HepG2 (cell line): ENCODE results near the gene INO80B. TPM values are rescaled to one million over a fixed set of nuclear protein-coding genes. Genes with fewer than 3 reads are reported as not detected.

Source experiments
- AKAP8 ChIP-seq: sonication (generic); formaldehyde crosslinking; IDR thresholded peaks from 2 replicates; pipeline ENCODE4 v1.5.1; 2020; ENCODE audit warnings: mild to moderate bottlenecking, missing genetic modification reagents
- HES4 ChIP-seq: sonication (generic); formaldehyde crosslinking; IDR thresholded peaks from 2 replicates; pipeline ENCODE4 v1.9.0; 2021; ENCODE audit warnings: mild to moderate bottlenecking, missing genetic modification reagents, borderline replicate concordance
- HIVEP1 ChIP-seq: sonication (generic); formaldehyde crosslinking; IDR thresholded peaks from 2 replicates; pipeline ENCODE4 v1.4.0; 2020; ENCODE audit warnings: mild to moderate bottlenecking, missing genetic modification reagents
- JARID2 ChIP-seq: sonication (generic); formaldehyde crosslinking; IDR thresholded peaks from 2 replicates; pipeline ENCODE4 v1.8.1; 2023; ENCODE audit warnings: missing genetic modification reagents, inconsistent platforms; ENCODE audit not compliant: insufficient replicate concordance
- KDM5A ChIP-seq: fragments of 200-600 bp; sonication (generic); IDR thresholded peaks from 2 replicates; pipeline ENCODE4 v1.7.0; 2018; ENCODE audit warnings: antibody characterized with exemption, mild to moderate bottlenecking, low read length, borderline replicate concordance
- MBD4 ChIP-seq: IDR thresholded peaks from 2 replicates; pipeline ENCODE4 v1.6.1; 2012; ENCODE audit warnings: low read length, inconsistent platforms, borderline replicate concordance
- MEIS2 ChIP-seq: sonication (generic); formaldehyde crosslinking; IDR thresholded peaks from 2 replicates; pipeline ENCODE4 v1.9.0; 2021; ENCODE audit warnings: mild to moderate bottlenecking, missing genetic modification reagents
- MTA3 ChIP-seq: sonication (generic); formaldehyde crosslinking; IDR thresholded peaks from 2 replicates; pipeline ENCODE4 v1.4.0; 2020; ENCODE audit warnings: missing genetic modification reagents
- NFIB ChIP-seq: sonication (generic); formaldehyde crosslinking; IDR thresholded peaks from 2 replicates; pipeline ENCODE4 v1.9.0; 2021; ENCODE audit warnings: missing genetic modification reagents, mild to moderate bottlenecking, borderline replicate concordance
- NFKB2 ChIP-seq: sonication (generic); formaldehyde crosslinking; IDR thresholded peaks from 2 replicates; pipeline ENCODE4 v1.4.0; 2020; ENCODE audit warnings: missing genetic modification reagents, borderline replicate concordance
- RBM39 ChIP-seq: fragments of 200-400 bp; formaldehyde crosslinking; IDR thresholded peaks from one replicate; pipeline ENCODE4 v1.6.1; 2018; ENCODE audit warnings: antibody characterized with exemption, mild to moderate bottlenecking, low read depth, low read length; ENCODE audit not compliant: poor library complexity, severe bottlenecking
- ZNF180 ChIP-seq: sonication (generic); formaldehyde crosslinking; IDR thresholded peaks from 2 replicates; pipeline ENCODE4 v1.4.0; 2020; ENCODE audit warnings: low read depth, missing genetic modification reagents, borderline replicate concordance
- ZNF232 ChIP-seq: sonication (generic); formaldehyde crosslinking; IDR thresholded peaks from 2 replicates; pipeline ENCODE4 v1.4.0; 2020; ENCODE audit warnings: missing genetic modification reagents, borderline replicate concordance
- ZNF552 ChIP-seq: sonication (generic); formaldehyde crosslinking; IDR thresholded peaks from 2 replicates; pipeline ENCODE4 v1.9.0; 2022; ENCODE audit warnings: missing genetic modification reagents, mild to moderate bottlenecking, borderline replicate concordance
- ZSCAN21 ChIP-seq: sonication (generic); formaldehyde crosslinking; IDR thresholded peaks from 2 replicates; pipeline ENCODE4 v1.8.0; 2022; ENCODE audit warnings: mild to moderate bottlenecking, missing genetic modification reagents, moderate library complexity, borderline replicate concordance
- polyA plus RNA-seq, 8 experiments: library from polyadenylated mRNA; depleted of rRNA in 3 of 8; stranded (reverse) in 7 of 8; unstranded in 1 of 8; fragments of >200 nt; fragmentation: Illumina TruSeq in 4 of 8; extraction: Trizol in 4 of 8; gene quantifications; 2 replicates each; pipeline versions ENCODE4 v1.2.1 to v1.2.3, GENCODE V29; 2011 to 2016; ENCODE audit warnings: low read depth in 4 of 8, missing spikeins in 1 of 8, mixed read lengths in 1 of 8; ENCODE audit not compliant: insufficient read depth in 1 of 8
- total RNA-seq, 5 experiments: library from RNA; depleted of rRNA; stranded (reverse); fragments of >200 nt; fragmentation: Illumina TruSeq; extraction: Trizol; gene quantifications; 2 replicates each; pipeline ENCODE4 v1.2.3, GENCODE V29; 2016; ENCODE audit warnings: low read depth in 1 of 5
- TF ChIP-seq, protein P1 (sequence below): sonication (generic); formaldehyde crosslinking; IDR thresholded peaks from 2 replicates; pipeline ENCODE4 v1.4.0; 2020; ENCODE audit warnings: missing genetic modification reagents
- TF ChIP-seq, protein P2 (sequence below): sonication (generic); formaldehyde crosslinking; IDR thresholded peaks from 2 replicates; pipeline ENCODE4 v1.9.0; 2022; ENCODE audit warnings: low read depth, missing genetic modification reagents
- TF ChIP-seq, protein P3 (sequence below): sonication (generic); formaldehyde crosslinking; IDR thresholded peaks from 2 replicates; pipeline ENCODE4 v1.4.0; 2020; ENCODE audit warnings: mild to moderate bottlenecking, missing genetic modification reagents
- TF ChIP-seq, protein P4 (sequence below): sonication (generic); formaldehyde crosslinking; IDR thresholded peaks from 2 replicates; pipeline ENCODE4 v1.5.1; 2020; ENCODE audit warnings: mild to moderate bottlenecking, missing genetic modification reagents, borderline replicate concordance

The INO80B gene
- total and polyA plus RNA-seq, 2 of the 13 experiments (the other 11 are each of a cell fraction or from before 2014, with no cell fraction given), result 6.2 to 14.5 TPM

DNA sequence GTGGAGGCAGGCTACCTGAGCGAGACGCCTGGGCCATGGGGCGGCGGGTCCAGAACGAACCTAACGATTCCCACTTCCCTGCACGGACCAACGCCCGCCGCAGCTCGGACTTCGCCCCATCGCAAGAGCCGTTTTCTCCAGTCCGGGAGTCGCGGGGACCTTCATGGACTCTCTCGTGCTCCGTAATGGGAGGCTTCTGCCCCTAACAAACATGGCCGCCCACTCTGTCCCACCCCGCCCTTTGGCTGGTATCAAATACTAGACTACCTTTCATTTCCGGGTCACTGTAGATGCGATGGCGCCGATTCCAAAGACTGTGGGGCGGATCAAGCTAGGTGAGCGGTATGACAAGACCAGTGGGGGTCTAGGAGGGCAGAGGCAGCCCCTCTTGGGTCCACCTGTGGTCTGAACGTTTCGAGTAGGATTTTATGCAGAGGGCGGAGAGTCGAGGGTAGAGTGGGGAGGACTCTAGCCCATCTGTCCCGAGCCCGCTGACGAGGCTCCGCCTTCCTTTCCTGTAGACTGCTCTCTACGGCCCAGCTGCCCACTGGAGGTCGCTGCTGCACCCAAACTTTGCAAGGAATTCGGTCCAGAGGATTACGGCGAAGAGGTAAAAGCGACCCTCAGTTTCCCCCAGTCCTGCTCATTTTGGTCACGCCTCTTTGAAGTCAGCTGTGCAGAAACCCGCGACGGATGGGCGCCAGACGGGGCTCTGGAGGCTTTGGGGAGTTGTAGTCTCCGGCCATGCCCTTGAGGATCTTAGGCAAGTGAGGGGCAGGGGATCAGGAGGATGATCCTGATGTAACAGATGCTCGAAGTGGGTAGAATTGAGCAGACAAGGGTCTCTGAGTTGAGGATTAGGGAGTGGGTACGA, 28.2 kb downstream of the INO80B start, which contains the start of the genes CCDC142 and TTC31 (continued):
- TF ChIP-seq, protein P1, sequence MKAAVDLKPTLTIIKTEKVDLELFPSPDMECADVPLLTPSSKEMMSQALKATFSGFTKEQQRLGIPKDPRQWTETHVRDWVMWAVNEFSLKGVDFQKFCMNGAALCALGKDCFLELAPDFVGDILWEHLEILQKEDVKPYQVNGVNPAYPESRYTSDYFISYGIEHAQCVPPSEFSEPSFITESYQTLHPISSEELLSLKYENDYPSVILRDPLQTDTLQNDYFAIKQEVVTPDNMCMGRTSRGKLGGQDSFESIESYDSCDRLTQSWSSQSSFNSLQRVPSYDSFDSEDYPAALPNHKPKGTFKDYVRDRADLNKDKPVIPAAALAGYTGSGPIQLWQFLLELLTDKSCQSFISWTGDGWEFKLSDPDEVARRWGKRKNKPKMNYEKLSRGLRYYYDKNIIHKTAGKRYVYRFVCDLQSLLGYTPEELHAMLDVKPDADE (CRISPR knock-in tag), result no peak
- TF ChIP-seq HIVEP1 (CRISPR knock-in tag) (peak; percentile 68), ZNF180 (CRISPR knock-in tag) (no peak), RBM39 (no peak), NFKB2 (CRISPR knock-in tag) (peak; percentile 92; the same call in 1 of the 2 replicates), ZNF232 (CRISPR knock-in tag) (no peak; the same call in 1 of the 2 replicates), MTA3 (CRISPR knock-in tag) (no peak), JARID2 (CRISPR knock-in tag) (no peak), AKAP8 (CRISPR knock-in tag) (peak; percentile 48; the same call in 1 of the 2 replicates), MEIS2 (CRISPR knock-in tag) (peak; percentile 32; the same call in 1 of the 2 replicates), MBD4 (no peak), HES4 (CRISPR knock-in tag) (no peak), NFIB (CRISPR knock-in tag) (0 out of 2 replicates have a peak, but pooled peaks have one; percentile 10), ZNF552 (CRISPR knock-in tag) (peak; percentile 87; the same call in 1 of the 2 replicates), ZSCAN21 (CRISPR knock-in tag) (peak; percentile 21; the same call in 1 of the 2 replicates), KDM5A (peak; percentile 99)
- TF ChIP-seq, protein P2, sequence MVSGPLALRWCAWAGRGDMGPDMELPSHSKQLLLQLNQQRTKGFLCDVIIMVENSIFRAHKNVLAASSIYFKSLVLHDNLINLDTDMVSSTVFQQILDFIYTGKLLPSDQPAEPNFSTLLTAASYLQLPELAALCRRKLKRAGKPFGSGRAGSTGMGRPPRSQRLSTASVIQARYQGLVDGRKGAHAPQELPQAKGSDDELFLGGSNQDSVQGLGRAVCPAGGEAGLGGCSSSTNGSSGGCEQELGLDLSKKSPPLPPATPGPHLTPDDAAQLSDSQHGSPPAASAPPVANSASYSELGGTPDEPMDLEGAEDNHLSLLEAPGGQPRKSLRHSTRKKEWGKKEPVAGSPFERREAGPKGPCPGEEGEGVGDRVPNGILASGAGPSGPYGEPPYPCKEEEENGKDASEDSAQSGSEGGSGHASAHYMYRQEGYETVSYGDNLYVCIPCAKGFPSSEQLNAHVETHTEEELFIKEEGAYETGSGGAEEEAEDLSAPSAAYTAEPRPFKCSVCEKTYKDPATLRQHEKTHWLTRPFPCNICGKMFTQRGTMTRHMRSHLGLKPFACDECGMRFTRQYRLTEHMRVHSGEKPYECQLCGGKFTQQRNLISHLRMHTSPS (CRISPR knock-in tag), result no peak; the same call in 1 of the 2 replicates
- TF ChIP-seq, protein P3, sequence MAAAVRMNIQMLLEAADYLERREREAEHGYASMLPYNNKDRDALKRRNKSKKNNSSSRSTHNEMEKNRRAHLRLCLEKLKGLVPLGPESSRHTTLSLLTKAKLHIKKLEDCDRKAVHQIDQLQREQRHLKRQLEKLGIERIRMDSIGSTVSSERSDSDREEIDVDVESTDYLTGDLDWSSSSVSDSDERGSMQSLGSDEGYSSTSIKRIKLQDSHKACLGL, result no peak
- TF ChIP-seq, protein P4, sequence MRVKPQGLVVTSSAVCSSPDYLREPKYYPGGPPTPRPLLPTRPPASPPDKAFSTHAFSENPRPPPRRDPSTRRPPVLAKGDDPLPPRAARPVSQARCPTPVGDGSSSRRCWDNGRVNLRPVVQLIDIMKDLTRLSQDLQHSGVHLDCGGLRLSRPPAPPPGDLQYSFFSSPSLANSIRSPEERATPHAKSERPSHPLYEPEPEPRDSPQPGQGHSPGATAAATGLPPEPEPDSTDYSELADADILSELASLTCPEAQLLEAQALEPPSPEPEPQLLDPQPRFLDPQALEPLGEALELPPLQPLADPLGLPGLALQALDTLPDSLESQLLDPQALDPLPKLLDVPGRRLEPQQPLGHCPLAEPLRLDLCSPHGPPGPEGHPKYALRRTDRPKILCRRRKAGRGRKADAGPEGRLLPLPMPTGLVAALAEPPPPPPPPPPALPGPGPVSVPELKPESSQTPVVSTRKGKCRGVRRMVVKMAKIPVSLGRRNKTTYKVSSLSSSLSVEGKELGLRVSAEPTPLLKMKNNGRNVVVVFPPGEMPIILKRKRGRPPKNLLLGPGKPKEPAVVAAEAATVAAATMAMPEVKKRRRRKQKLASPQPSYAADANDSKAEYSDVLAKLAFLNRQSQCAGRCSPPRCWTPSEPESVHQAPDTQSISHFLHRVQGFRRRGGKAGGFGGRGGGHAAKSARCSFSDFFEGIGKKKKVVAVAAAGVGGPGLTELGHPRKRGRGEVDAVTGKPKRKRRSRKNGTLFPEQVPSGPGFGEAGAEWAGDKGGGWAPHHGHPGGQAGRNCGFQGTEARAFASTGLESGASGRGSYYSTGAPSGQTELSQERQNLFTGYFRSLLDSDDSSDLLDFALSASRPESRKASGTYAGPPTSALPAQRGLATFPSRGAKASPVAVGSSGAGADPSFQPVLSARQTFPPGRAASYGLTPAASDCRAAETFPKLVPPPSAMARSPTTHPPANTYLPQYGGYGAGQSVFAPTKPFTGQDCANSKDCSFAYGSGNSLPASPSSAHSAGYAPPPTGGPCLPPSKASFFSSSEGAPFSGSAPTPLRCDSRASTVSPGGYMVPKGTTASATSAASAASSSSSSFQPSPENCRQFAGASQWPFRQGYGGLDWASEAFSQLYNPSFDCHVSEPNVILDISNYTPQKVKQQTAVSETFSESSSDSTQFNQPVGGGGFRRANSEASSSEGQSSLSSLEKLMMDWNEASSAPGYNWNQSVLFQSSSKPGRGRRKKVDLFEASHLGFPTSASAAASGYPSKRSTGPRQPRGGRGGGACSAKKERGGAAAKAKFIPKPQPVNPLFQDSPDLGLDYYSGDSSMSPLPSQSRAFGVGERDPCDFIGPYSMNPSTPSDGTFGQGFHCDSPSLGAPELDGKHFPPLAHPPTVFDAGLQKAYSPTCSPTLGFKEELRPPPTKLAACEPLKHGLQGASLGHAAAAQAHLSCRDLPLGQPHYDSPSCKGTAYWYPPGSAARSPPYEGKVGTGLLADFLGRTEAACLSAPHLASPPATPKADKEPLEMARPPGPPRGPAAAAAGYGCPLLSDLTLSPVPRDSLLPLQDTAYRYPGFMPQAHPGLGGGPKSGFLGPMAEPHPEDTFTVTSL, result no peak; the same call in 1 of the 2 replicates
